Subcutaneous abdominal adipose tissue (tissue), 5 donors: ENCODE data around the gene NKAIN2.
"Not testable (repeated sequence)": the region's sequence is repeated elsewhere in the genome, so short reads cannot be mapped to it uniquely, and the experiment has no call there.

Source experiments
- H3K27ac ChIP-seq: one replicate; pipeline ENCODE4 v1.7.0; 2013; ENCODE audit warnings: low read depth, mild to moderate bottlenecking, inconsistent platforms, low read length, moderate library complexity
- H3K27me3 ChIP-seq, 5 donors: one replicate each; pipeline ENCODE4 v1.7.0; 2013; ENCODE audit warnings: low read length in 5 of 5, inconsistent platforms in 1 of 5; ENCODE audit not compliant: control insufficient read depth in 5 of 5, insufficient read depth in 4 of 5
- H3K36me3 ChIP-seq, 5 donors: one replicate each; pipeline ENCODE4 v1.7.0; 2013; ENCODE audit warnings: low read length in 5 of 5; ENCODE audit not compliant: control insufficient read depth in 5 of 5, insufficient read depth in 5 of 5
- H3K4me1 ChIP-seq, 5 donors: one replicate each; pipeline ENCODE4 v1.7.0; 2013; ENCODE audit warnings: low read length in 5 of 5, mild to moderate bottlenecking in 3 of 5, moderate library complexity in 1 of 5; ENCODE audit not compliant: control insufficient read depth in 5 of 5, insufficient read depth in 5 of 5
- H3K4me3 ChIP-seq, 5 donors: one replicate each; pipeline ENCODE4 v1.7.0; 2013; ENCODE audit warnings: low read length in 5 of 5, low read depth in 1 of 5
- H3K9ac ChIP-seq, 5 donors: one replicate each; pipeline ENCODE4 v1.7.0; 2013; ENCODE audit warnings: low read length in 5 of 5, mild to moderate bottlenecking in 4 of 5, moderate library complexity in 3 of 5
- H3K9me3 ChIP-seq, 5 donors: one replicate each; pipeline ENCODE4 v1.7.0; 2013; ENCODE audit warnings: low read length in 5 of 5; ENCODE audit not compliant: control insufficient read depth in 5 of 5
- donor health status: healthy.
- donor health status: healthy.
- donor health status: healthy.
- donor health status: healthy.
- donor health status: healthy.

The NKAIN2 gene

GRCh38 chr6:124721331-124721730 is 917.7 kb downstream of the NKAIN2 start:
- Histone ChIP-seq H3K4me3 (no peak overlapping the region), H3K9ac (no peak overlapping the region), H3K27me3 (no peaks in the 10 kb centered on the region), H3K4me1 (no peaks in the 10 kb centered on the region), H3K27ac (no peak overlapping the region), H3K36me3 (no peaks in the 10 kb centered on the region), H3K9me3 (no peaks in the 10 kb centered on the region)

DNA sequence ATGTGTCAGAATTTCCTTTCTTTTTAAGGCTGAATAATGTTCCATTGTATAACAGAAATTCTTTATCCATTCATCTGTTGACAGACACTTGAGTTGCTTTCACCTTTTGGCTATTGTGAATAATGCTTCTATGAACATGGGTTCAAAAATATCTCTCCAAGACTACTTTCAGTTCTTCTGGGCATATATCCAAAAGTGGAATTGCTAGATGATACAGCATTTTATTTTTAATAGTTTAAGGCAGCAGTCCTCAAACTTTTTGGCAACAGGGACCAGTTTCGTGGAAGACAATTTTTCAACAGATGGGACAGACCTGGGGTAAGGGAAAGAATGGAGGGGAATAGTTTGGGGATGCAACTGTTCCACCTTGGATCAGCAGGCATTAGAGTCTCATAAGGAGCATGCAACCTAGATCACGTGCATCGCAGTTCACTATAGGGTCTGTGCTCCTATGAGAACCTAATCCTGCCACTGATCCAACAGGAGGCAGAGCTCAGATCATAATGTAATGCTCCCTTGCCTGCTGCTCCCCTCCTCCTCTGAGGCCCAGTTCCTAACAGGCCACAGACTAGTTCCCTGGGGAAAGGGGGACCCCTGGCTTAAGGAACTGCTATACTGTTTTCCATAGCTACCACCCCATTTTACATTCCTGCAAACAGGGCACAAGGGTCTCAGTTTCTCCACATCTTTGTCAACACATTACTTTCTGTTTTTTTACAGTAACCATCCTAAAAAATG is 918.6 kb downstream of the NKAIN2 start:
- no peak overlapping the region for H3K9ac ChIP-seq
- H3K27me3 ChIP-seq: no peaks in the 10 kb centered on the region
- no peak overlapping the region for H3K27ac ChIP-seq
- no peaks in the 10 kb centered on the region for H3K36me3 ChIP-seq
- H3K4me3 ChIP-seq: no peak overlapping the region
- H3K4me1 ChIP-seq: no peaks in the 10 kb centered on the region
- no peaks in the 10 kb centered on the region for H3K9me3 ChIP-seq

DNA sequence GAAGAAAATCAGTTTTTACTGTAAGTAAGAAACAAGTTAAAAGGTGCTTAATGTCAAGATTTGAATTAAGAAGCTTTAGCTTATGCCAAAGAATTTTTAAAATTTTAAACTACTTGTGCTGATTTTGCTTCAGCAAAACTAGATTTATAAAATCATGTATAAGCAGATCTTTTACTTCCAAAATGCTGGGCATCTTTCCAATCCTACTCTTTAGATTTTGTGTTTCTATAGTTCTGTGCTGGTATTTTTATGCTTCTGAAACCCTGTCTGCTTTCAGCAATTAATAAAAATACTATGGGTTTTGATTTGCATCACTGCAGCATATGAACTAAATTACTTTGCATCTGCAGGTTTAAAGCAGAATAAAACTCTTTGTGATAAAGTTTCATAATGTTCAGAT is 920.0 kb downstream of the NKAIN2 start:
- Histone ChIP-seq H3K36me3 (no peaks in the 10 kb centered on the region), H3K9ac (no peak overlapping the region), H3K9me3 (no peaks in the 10 kb centered on the region), H3K27me3 (no peaks in the 10 kb centered on the region), H3K27ac (no peak overlapping the region), H3K4me3 (no peak overlapping the region), H3K4me1 (no peaks in the 10 kb centered on the region)

DNA sequence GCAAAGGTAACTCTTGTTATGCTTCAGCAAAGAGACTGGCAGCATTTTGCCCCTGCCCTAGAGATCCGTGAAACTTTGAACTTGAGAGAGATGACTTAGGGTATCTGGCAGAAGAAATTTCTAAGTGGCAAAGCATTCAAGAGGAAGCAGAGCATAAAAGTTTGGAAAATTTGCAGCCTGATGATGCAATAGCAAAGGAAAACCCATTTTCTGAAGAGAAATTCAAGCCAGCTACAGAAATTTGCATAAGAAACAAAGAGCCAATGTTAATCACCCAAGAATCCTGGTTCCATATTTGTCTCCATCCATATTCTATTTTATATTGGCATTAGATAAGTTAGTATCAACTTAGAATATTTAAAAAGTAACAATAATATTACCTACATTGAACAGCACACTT is 934.1 kb downstream of the NKAIN2 start:
- not testable (repeated sequence) for H3K27ac ChIP-seq, H3K36me3 ChIP-seq, H3K9ac ChIP-seq

GRCh38 chr6:124738482-124738881 is 934.8 kb downstream of the NKAIN2 start:
- peaks cover 0 to 9% (median 0%) of the 10 kb centered on the region in 5 donors for H3K9me3 ChIP-seq
- no peak overlapping the region for H3K27ac ChIP-seq
- H3K27me3 ChIP-seq: no peaks in the 10 kb centered on the region
- no peak overlapping the region for H3K4me3 ChIP-seq
- H3K9ac ChIP-seq: no peak overlapping the region
- no peaks in the 10 kb centered on the region for H3K36me3 ChIP-seq
- no peaks in the 10 kb centered on the region for H3K4me1 ChIP-seq

More for the DNA sequence above, 934.1 kb downstream of the NKAIN2 start:
- H3K9me3 ChIP-seq: peaks cover 0 to 12% (median 0%) of the 10 kb centered on the region in 5 donors
- not testable (repeated sequence) for H3K27me3 ChIP-seq, H3K4me1 ChIP-seq, H3K4me3 ChIP-seq

GRCh38 chr6:124741341-124741740 is 937.7 kb downstream of the NKAIN2 start:
- Histone ChIP-seq H3K9ac (no peak overlapping the region), H3K4me1 (no peaks in the 10 kb centered on the region), H3K27me3 (no peaks in the 10 kb centered on the region), H3K27ac (no peak overlapping the region), H3K36me3 (no peaks in the 10 kb centered on the region), H3K9me3 (no peaks in the 10 kb centered on the region), H3K4me3 (no peak overlapping the region)

GRCh38 chr6:124742971-124743370 is 939.3 kb downstream of the NKAIN2 start:
- no peak overlapping the region for H3K27ac ChIP-seq
- H3K9ac ChIP-seq: no peak overlapping the region
- H3K36me3 ChIP-seq: no peaks in the 10 kb centered on the region
- no peaks in the 10 kb centered on the region for H3K27me3 ChIP-seq
- no peaks in the 10 kb centered on the region for H3K9me3 ChIP-seq
- H3K4me3 ChIP-seq: no peak overlapping the region
- no peaks in the 10 kb centered on the region for H3K4me1 ChIP-seq

- Histone ChIP-seq H3K4me1 (no peaks in the 10 kb centered on the region), H3K27ac (no peak overlapping the region), H3K9me3 (no peaks in the 10 kb centered on the region), H3K4me3 (no peak overlapping the region), H3K27me3 (no peaks in the 10 kb centered on the region), H3K36me3 (no peaks in the 10 kb centered on the region), H3K9ac (no peak overlapping the region)
Observed at GRCh38 chr6:124743420-124743819, 939.8 kb downstream of the NKAIN2 start.

DNA sequence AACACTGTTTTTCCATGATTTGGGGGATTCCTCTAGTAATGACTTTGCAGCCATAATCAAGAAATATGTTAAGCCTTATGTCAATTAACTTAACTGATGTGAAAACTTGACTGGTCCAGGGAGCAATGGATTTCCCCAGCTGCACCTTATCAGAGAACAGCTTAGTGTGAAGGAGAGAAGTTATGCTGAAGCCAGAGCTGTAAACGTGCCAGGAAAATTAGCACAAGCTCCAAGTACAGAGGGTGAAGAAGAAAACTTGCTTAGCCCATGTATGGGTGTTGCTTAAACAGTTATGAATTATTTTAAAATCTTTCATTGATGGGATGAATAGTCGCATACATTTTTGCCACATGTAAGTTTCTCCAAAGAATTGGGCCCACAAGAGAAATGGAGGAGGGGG is 943.7 kb downstream of the NKAIN2 start:
- no peaks in the 10 kb centered on the region for H3K9me3 ChIP-seq
- H3K27me3 ChIP-seq: no peaks in the 10 kb centered on the region
- H3K36me3 ChIP-seq: no peaks in the 10 kb centered on the region
- H3K9ac ChIP-seq: no peak overlapping the region
- H3K4me1 ChIP-seq: no peaks in the 10 kb centered on the region
- H3K27ac ChIP-seq: no peak overlapping the region
- H3K4me3 ChIP-seq: no peak overlapping the region

DNA sequence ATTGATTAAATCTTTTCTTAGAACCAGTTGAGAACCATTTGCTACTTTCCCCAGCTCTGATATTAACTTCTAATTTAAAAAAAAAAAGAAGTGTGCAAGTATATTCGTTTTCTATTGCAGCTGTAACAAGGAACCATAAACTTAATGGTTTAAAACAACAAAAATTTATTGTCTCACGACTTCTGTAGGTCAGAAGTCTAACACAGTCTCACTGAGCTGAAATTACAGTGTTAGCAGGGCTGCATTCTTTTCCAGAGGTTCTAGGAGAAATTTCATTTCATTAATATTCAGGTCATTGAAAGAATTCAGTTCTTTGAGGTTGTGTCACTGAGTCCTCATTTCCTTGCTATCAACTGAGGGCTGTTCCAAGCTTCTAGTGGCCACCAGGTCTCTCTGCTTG is 945.1 kb downstream of the NKAIN2 start:
- H3K9me3 ChIP-seq: no peaks in the 10 kb centered on the region
- H3K27ac ChIP-seq: no peak overlapping the region
- no peaks in the 10 kb centered on the region for H3K4me1 ChIP-seq
- H3K36me3 ChIP-seq: no peaks in the 10 kb centered on the region
- H3K27me3 ChIP-seq: no peaks in the 10 kb centered on the region
- no peak overlapping the region for H3K4me3 ChIP-seq
- no peak overlapping the region for H3K9ac ChIP-seq
